C4-2B (cell line): ENCODE data around the gene MPZL2.

Experiments
- CTCF ChIP-seq: fragments of 450-650 bp; conservative IDR thresholded peaks from 2 replicates; pipeline ENCODE4 v1.5.1; 2017; ENCODE audit warnings: mild to moderate bottlenecking
- ZFX ChIP-seq: fragments of 450-650 bp; IDR thresholded peaks from 2 replicates; pipeline ENCODE4 v1.6.1; 2017

- TF ChIP-seq CTCF (no peak), ZFX (no peak)
These were observed 53.1 kb downstream of the MPZL2 start for GRCh38 chr11:118211006-118211405.
